GM12891 (cell line): Measurements from ENCODE around the gene PRKCE.

Experiments
- DNase-seq: peaks from one replicate; pipeline ENCODE4 v3.0.0; 2011; ENCODE audit warnings: low spot score; ENCODE audit not compliant: insufficient read length
- FAIRE-seq: peaks from 2 replicates; lab custom pipeline; 2011; peaks lifted over from hg19 to GRCh38; lab: Jason Lieb, UNC
- PAX5 ChIP-seq: IDR thresholded peaks from 2 replicates; pipeline ENCODE4 v1.6.1; 2011; ENCODE audit warnings: low read length, moderate library complexity, mild to moderate bottlenecking; ENCODE audit not compliant: insufficient read depth, severe bottlenecking
- POLR2A ChIP-seq: IDR thresholded peaks from 2 replicates; pipeline ENCODE4 v1.6.1; 2011; ENCODE audit warnings: low read depth, low read length, control low read depth
- POLR2AphosphoS5 ChIP-seq: IDR thresholded peaks from 2 replicates; pipeline ENCODE4 v1.6.1; 2011; ENCODE audit warnings: low read depth, low read length, control low read depth
- POU2F2 ChIP-seq: IDR thresholded peaks from 2 replicates; pipeline ENCODE4 v1.6.1; 2011; ENCODE audit warnings: low read depth, mild to moderate bottlenecking, control low read depth, low read length, moderate library complexity
- SPI1 ChIP-seq: IDR thresholded peaks from 2 replicates; pipeline ENCODE4 v1.6.1; 2011; ENCODE audit warnings: low read depth, low read length, control low read depth
- TAF1 ChIP-seq: IDR thresholded peaks from 2 replicates; pipeline ENCODE4 v1.6.1; 2011; ENCODE audit warnings: low read depth, low read length, control low read depth

PRKCE gene

DNA sequence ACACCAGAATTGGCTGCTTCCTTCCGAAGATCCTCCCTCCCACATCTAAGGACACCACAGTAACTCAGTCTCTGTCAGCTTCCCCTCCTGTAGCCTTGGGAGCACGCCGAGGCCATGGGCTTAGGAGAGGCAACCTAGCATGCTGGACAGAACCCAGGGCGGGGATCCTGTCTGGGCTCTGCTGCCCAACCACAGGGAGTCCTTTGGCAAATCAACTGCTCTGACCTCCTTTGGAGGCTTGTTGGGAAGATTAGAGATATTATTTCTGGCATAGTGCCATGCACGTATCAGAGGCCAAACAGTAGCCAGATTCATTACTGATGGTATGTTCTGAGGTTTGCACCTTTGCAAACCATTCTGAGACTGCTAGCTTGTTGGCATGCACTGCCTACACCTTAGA lies 383.1 kb downstream of the PRKCE start:
- FAIRE-seq (no peak), DNase-seq (no peak)
- TF ChIP-seq POLR2AphosphoS5 (no peak), PAX5 (no peak), TAF1 (no peak), POLR2A (no peak), SPI1 (no peak), POU2F2 (no peak)

DNA sequence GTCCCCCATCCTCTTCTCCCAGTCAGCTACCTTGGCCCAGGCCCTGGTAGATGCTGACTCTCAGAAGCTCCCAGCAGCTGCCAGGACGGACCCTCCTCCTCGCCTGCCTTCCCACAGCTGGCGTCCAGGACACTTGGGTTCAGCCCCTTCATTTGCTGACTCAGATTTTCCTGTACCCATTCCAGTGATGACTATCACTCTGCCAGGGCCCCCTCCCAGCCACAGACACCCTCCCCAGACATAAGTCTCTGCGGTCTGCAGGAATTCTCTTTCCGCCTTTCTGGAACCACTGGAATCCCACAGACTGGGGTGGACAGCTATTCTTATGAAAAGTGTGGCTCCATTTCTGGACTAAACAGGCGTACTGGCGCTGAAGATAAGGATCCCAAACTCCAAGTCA lies 385.5 kb downstream of the PRKCE start:
- FAIRE-seq = no peak
- DNase-seq = no peak
- TF ChIP-seq POLR2AphosphoS5 (no peak), TAF1 (no peak), POLR2A (no peak), SPI1 (no peak), POU2F2 (no peak), PAX5 (no peak)

DNA sequence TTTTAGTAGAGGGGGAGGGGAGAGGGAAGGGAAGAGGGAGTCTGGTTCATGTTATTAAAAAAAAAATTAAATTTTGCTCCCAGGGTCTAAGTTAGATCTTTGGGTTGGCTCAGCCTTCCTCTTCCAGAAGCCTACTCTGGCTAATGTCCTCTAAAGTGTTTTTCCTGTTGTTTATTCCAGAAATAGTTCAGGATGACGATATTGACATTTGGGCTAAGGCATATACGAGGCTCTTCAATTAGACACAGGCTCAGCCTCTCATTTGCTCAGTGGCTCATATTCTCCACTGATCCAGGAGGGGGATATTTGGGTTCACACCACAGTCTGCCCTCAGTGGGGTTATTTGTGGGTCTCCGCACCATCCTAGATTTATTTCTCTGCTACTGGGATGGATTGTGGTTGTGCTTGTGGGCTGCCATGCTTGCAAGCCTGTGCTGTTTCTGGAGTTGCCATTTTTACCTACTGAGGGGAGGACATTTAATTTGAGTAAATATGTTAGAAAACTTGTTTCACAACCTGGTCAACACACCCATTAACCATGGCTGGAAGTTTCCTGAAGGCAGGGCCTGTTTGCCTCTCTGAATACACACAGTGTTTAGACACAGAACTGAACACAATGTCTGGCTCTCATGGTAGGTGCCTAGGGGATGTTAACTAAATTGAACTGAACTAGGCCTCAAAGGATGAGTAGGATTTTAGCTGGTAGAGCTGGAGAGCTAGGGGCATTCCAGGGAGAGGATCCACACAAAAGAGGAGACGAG lies 388.2 kb downstream of the PRKCE start:
- FAIRE-seq (no peak), DNase-seq (no peak)

DNA sequence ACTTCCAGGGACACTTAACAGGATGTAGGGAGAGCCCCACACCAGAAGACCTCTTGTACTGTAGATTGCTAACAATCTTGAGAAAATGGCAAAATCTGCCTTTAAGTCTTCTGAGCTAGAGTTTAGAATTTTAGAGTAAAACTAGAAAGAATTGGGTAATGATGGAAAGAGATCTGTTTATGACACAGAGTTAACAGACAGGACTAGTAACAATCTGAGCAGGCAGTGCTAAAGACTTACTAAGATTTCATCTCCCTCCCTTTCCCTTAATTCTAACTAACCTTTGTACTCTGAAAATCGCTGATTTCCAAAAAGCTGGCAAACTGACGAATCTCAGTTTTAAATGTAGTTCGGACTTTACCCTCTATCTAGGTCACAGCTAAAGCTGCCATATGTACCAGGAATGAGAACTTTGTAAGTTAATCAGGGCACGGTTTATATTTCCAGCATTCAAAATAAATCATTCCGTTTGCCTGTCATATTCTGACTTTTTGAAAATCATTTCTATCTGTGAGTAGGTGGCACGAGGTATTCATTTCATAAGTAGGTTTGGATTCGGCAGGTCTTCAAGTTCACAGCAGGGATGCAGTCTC lies 389.2 kb downstream of the PRKCE start:
- DNase-seq (no peak), FAIRE-seq (no peak)

More for the DNA sequence above, 388.2 kb downstream of the PRKCE start:
- TF ChIP-seq SPI1 = no peak
- no peak for TF ChIP-seq POU2F2
- no peak for TF ChIP-seq POLR2A
- TF ChIP-seq POLR2AphosphoS5 = no peak

DNA sequence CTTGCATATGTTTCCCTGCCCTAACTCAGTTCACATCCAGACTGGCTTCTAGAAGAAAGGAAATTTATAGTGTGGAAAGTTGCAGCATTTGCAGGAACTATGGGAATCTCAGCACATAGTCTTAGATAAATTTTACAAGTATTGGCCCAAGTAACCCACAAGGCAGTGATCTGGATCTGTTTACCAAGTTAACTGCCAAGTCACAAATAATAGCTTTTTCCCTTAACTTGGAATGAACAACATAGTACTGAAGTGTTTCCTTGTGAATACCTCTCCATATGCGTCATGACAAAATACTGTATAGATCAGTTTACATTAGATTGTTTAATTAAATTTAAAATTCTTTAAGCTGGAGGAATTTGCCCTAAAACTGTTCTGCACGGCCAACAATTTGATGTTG lies 390.0 kb downstream of the PRKCE start:
- TF ChIP-seq POLR2AphosphoS5 = no peak
- TF ChIP-seq PAX5 = no peak
- no peak for TF ChIP-seq POU2F2
- no peak for TF ChIP-seq TAF1
- TF ChIP-seq POLR2A = no peak
- no peak for TF ChIP-seq SPI1
- DNase-seq (no peak), FAIRE-seq (no peak)

More for the DNA sequence above, 389.2 kb downstream of the PRKCE start:
- TF ChIP-seq SPI1 (no peak), POLR2A (no peak), POLR2AphosphoS5 (no peak), POU2F2 (no peak), PAX5 (no peak), TAF1 (no peak)

DNA sequence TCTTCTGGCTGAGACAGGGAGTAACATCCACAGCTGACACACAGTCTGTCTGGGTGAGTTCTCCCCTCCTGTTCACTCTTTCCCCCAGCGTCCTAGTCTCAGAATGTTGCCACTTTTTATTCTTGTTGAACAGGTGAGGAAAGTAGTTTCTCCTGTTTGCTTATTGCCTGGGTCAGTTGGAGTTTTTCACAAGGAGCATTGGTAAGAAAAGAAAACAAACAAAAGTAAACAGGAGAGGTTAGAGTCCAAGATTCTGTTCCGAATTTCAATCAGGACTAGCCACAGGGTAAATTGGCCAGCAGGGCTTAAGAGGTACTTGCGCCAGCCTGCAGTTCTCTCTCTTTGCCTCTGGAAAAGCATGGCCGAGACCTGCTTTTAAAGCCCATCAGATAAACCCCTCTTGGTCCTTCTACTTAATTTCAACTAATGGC lies 390.7 kb downstream of the PRKCE start:
- no peak for FAIRE-seq
- no peak for TF ChIP-seq POLR2AphosphoS5
- TF ChIP-seq PAX5 = no peak
- no peak for TF ChIP-seq SPI1
- no peak for TF ChIP-seq TAF1
- no peak for DNase-seq

DNA sequence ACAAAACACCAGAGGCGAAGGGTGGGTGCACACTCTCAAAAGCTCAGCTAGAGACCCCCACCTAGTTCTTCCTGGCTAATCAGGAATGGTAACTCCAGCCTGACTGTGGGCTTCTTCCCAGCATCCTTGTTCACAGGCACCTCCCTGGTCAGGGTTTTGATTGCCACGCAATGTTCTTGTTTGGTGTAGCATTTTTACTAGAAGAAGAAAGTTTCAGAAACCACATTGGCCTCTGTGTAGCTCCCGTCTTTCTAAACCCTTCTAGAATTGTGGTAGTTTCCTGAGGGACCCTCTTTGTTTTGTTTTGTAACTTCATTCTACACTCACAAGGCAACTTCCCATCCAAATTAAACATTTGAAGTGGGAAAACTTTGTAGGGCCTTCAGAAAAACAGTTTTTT lies 391.2 kb downstream of the PRKCE start:
- no peak for DNase-seq
- TF ChIP-seq TAF1 = no peak
- TF ChIP-seq POU2F2 = no peak
- TF ChIP-seq SPI1 = no peak
- no peak for TF ChIP-seq PAX5
- no peak for FAIRE-seq

DNA sequence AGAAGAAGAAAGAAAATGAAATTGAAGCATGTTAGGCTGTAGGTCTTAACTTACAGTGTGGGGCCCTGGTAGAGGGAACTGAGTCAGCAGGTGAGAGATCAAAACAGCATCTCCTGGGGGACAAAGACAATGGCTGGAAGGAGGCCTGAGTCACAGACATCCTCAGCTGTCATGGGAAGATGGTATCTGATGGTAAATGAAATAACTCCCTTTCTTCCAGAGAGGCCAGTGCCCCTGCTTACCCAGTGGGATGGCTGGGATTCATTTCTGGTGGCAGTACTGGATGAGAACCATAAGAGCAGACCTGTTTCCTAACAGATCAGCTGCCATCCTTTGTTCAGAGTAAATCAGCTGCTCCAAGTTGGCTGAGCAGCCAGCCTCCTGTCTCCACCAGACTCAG lies 394.4 kb downstream of the PRKCE start:
- DNase-seq (no peak), FAIRE-seq (no peak)
- TF ChIP-seq SPI1 (no peak), PAX5 (no peak), POLR2A (no peak)

DNA sequence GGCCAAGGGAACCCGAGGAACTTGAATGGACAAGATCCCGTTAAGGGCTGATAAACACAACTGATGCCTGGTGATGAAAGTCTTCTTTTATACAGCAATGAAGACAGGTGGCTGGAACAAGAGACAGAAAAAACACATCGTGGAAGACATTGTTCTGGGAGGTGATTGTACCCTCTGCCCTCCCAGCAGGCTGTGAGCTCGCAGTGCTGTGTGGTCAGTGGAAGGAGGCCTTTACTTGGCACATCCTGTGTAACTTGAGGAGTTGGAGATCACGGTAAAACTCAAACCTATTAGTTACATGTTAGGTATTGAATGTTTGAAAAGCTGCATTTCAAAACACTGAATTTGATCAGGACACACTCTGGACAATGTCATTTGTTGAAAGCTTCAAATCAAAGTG lies 395.8 kb downstream of the PRKCE start:
- TF ChIP-seq PAX5 (no peak), POLR2AphosphoS5 (no peak), POU2F2 (no peak), POLR2A (no peak), SPI1 (no peak), TAF1 (no peak)
- FAIRE-seq (no peak), DNase-seq (no peak)

DNA sequence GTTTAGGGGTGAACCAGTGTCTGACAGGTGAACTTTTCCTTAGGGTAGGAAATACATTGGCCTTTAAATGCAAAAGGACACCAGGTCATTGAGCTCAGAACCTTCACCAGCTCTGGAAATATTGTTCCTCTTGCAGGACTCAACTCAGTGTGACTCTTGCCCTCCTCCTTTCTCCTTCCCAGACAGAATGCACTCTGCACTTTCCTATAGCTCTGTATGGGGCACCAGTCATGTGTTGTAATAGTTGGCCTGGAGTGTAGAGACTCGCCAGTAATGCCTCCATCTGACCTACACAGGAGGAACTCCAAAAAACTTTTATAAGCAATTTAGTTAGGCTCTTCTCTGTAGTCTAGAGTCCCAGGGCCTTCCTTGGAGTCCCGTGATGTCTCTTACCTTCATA lies 397.2 kb downstream of the PRKCE start:
- TF ChIP-seq SPI1 = no peak
- FAIRE-seq (no peak), DNase-seq (no peak)

DNA sequence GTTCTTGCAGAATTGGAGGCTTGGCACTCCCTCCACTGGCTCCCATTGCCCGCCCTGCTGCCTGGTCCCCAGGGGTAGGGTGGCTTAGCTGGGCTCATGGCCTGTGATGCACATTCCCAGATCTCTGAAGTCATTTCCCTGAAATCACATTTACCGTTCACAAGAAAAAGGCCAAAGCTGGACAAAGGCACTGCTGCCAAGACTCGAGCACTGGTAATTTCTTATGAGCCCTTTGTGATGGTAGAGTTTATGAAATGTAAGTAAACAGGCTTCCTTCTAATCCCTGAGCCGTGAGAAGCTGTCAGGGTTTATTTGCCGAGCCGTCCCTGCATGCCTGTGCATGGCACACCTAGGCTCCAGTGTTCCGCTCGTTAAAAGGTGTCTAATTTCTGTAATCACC lies 398.6 kb downstream of the PRKCE start:
- TF ChIP-seq POLR2AphosphoS5 (no peak), POLR2A (no peak), SPI1 (no peak), POU2F2 (no peak), TAF1 (no peak), PAX5 (no peak)
- DNase-seq = no peak
- FAIRE-seq = no peak
